ENCODE results near the gene ADSS1.
A peak's percentile ranks its signal among the peaks of the same experiment; 100 is the strongest.

ADSS1 gene

GRCh38 chr14:104707608-104708595 is 16.1 kb upstream of the ADSS1 start:
- Histone ChIP-seq H3K27me3 (ENCODE audit: control insufficient read depth, insufficient read depth, low read length) (no peaks in the 10 kb centered on the region), H3K4me1 (ENCODE audit: control insufficient read depth, insufficient read depth, low read length) (peaks cover 11% of the 10 kb centered on the region), H3K9me3 (ENCODE audit: control insufficient read depth, insufficient read depth, low read length) (no peaks in the 10 kb centered on the region), H3K4me3 (ENCODE audit: low read length) (no peak overlapping the region), H3K27ac (ENCODE audit: low read length) (no peak overlapping the region), H3K36me3 (ENCODE audit: control insufficient read depth, insufficient read depth, low read length) (peaks cover 46% of the 10 kb centered on the region)
- no CpG with 5 or more reads among the region's 34 CpGs for WGBS (ENCODE audit: insufficient coverage, insufficient read length)
- no peak for DNase-seq (ENCODE audit: low read depth, low spot score)

- Histone ChIP-seq H3K27ac (ENCODE audit: low read length) (no peak overlapping the region), H3K4me3 (ENCODE audit: low read length) (no peak overlapping the region), H3K36me3 (ENCODE audit: control insufficient read depth, insufficient read depth, low read length) (peaks cover 43% of the 10 kb centered on the region), H3K4me1 (ENCODE audit: control insufficient read depth, insufficient read depth, low read length) (peaks cover 11% of the 10 kb centered on the region), H3K9me3 (ENCODE audit: control insufficient read depth, insufficient read depth, low read length) (no peaks in the 10 kb centered on the region), H3K27me3 (ENCODE audit: control insufficient read depth, insufficient read depth, low read length) (no peaks in the 10 kb centered on the region)
- no CpG with 5 or more reads among the region's 20 CpGs for WGBS (ENCODE audit: insufficient coverage, insufficient read length)
- DNase-seq (ENCODE audit: low read depth, low spot score) = peak; percentile 70
Observed at GRCh38 chr14:104708606-104709268, 15.3 kb upstream of the ADSS1 start.

- H3K27me3 ChIP-seq (ENCODE audit: control insufficient read depth, insufficient read depth, low read length) = no peaks in the 10 kb centered on the region
- WGBS (ENCODE audit: insufficient coverage, insufficient read length) = no CpG with 5 or more reads among the region's 18 CpGs
- DNase-seq (ENCODE audit: low read depth, low spot score) = no peak
- no peaks in the 10 kb centered on the region for H3K9me3 ChIP-seq (ENCODE audit: control insufficient read depth, insufficient read depth, low read length)
- H3K4me1 ChIP-seq (ENCODE audit: control insufficient read depth, insufficient read depth, low read length) = peaks cover 11% of the 10 kb centered on the region
- no peak overlapping the region for H3K27ac ChIP-seq (ENCODE audit: low read length)
- H3K36me3 ChIP-seq (ENCODE audit: control insufficient read depth, insufficient read depth, low read length) = peaks cover 41% of the 10 kb centered on the region
- H3K4me3 ChIP-seq (ENCODE audit: low read length) = no peak overlapping the region
Observed at GRCh38 chr14:104709387-104710039, 14.5 kb upstream of the ADSS1 start.

- H3K9me3 ChIP-seq (ENCODE audit: control insufficient read depth, insufficient read depth, low read length) = no peaks in the 10 kb centered on the region
- H3K4me1 ChIP-seq (ENCODE audit: control insufficient read depth, insufficient read depth, low read length) = peaks cover 11% of the 10 kb centered on the region
- H3K27ac ChIP-seq (ENCODE audit: low read length) = no peak overlapping the region
- no peak overlapping the region for H3K4me3 ChIP-seq (ENCODE audit: low read length)
- H3K27me3 ChIP-seq (ENCODE audit: control insufficient read depth, insufficient read depth, low read length) = no peaks in the 10 kb centered on the region
- DNase-seq (ENCODE audit: low read depth, low spot score) = no peak
- H3K36me3 ChIP-seq (ENCODE audit: control insufficient read depth, insufficient read depth, low read length) = peaks cover 47% of the 10 kb centered on the region
- WGBS (ENCODE audit: insufficient coverage, insufficient read length) = no CpG with 5 or more reads among the region's 34 CpGs
Observed at GRCh38 chr14:104710071-104710735, 13.8 kb upstream of the ADSS1 start.

GRCh38 chr14:104712881-104713734 is 10.9 kb upstream of the ADSS1 start:
- Histone ChIP-seq H3K4me1 (ENCODE audit: control insufficient read depth, insufficient read depth, low read length) (0 out of 2 replicates have a peak, but pooled peaks cover under 1% of the 10 kb centered on the region), H3K4me3 (ENCODE audit: low read length) (no peak overlapping the region), H3K27me3 (ENCODE audit: control insufficient read depth, insufficient read depth, low read length) (no peaks in the 10 kb centered on the region), H3K9me3 (ENCODE audit: control insufficient read depth, insufficient read depth, low read length) (no peaks in the 10 kb centered on the region), H3K27ac (ENCODE audit: low read length) (no peak overlapping the region), H3K36me3 (ENCODE audit: control insufficient read depth, insufficient read depth, low read length) (peaks cover 46% of the 10 kb centered on the region)
- WGBS (ENCODE audit: insufficient coverage, insufficient read length) = no CpG with 5 or more reads among the region's 40 CpGs
- DNase-seq (ENCODE audit: low read depth, low spot score) = no peak

- no peaks in the 10 kb centered on the region for H3K9me3 ChIP-seq (ENCODE audit: control insufficient read depth, insufficient read depth, low read length)
- no peaks in the 10 kb centered on the region for H3K4me1 ChIP-seq (ENCODE audit: control insufficient read depth, insufficient read depth, low read length)
- DNase-seq (ENCODE audit: low read depth, low spot score) = no peak
- H3K27ac ChIP-seq (ENCODE audit: low read length) = no peak overlapping the region
- H3K27me3 ChIP-seq (ENCODE audit: control insufficient read depth, insufficient read depth, low read length) = no peaks in the 10 kb centered on the region
- no peak overlapping the region for H3K4me3 ChIP-seq (ENCODE audit: low read length)
- WGBS (ENCODE audit: insufficient coverage, insufficient read length) = no CpG with 5 or more reads among the region's 16 CpGs
- peaks cover 46% of the 10 kb centered on the region for H3K36me3 ChIP-seq (ENCODE audit: control insufficient read depth, insufficient read depth, low read length)
Observed at GRCh38 chr14:104714066-104714465, 10.0 kb upstream of the ADSS1 start.

- no CpG with 5 or more reads among the region's 31 CpGs for WGBS (ENCODE audit: insufficient coverage, insufficient read length)
- Histone ChIP-seq H3K27ac (ENCODE audit: low read length) (no peak overlapping the region), H3K9me3 (ENCODE audit: control insufficient read depth, insufficient read depth, low read length) (no peaks in the 10 kb centered on the region), H3K4me3 (ENCODE audit: low read length) (no peak overlapping the region), H3K4me1 (ENCODE audit: control insufficient read depth, insufficient read depth, low read length) (no peaks in the 10 kb centered on the region), H3K36me3 (ENCODE audit: control insufficient read depth, insufficient read depth, low read length) (peaks cover 46% of the 10 kb centered on the region), H3K27me3 (ENCODE audit: control insufficient read depth, insufficient read depth, low read length) (no peaks in the 10 kb centered on the region)
- DNase-seq (ENCODE audit: low read depth, low spot score) = no peak
Observed at GRCh38 chr14:104714681-104715080, 9.3 kb upstream of the ADSS1 start.

- H3K36me3 ChIP-seq (ENCODE audit: control insufficient read depth, insufficient read depth, low read length) = peaks cover 39% of the 10 kb centered on the region
- no CpG with 5 or more reads among the region's 18 CpGs for WGBS (ENCODE audit: insufficient coverage, insufficient read length)
- no peaks in the 10 kb centered on the region for H3K9me3 ChIP-seq (ENCODE audit: control insufficient read depth, insufficient read depth, low read length)
- no peaks in the 10 kb centered on the region for H3K27me3 ChIP-seq (ENCODE audit: control insufficient read depth, insufficient read depth, low read length)
- DNase-seq (ENCODE audit: low read depth, low spot score) = no peak
- no peaks in the 10 kb centered on the region for H3K4me1 ChIP-seq (ENCODE audit: control insufficient read depth, insufficient read depth, low read length)
- H3K4me3 ChIP-seq (ENCODE audit: low read length) = no peak overlapping the region
- H3K27ac ChIP-seq (ENCODE audit: low read length) = no peak overlapping the region
Observed at GRCh38 chr14:104715416-104715815, 8.6 kb upstream of the ADSS1 start.

GRCh38 chr14:104715871-104716270 is 8.2 kb upstream of the ADSS1 start:
- Histone ChIP-seq H3K9me3 (ENCODE audit: control insufficient read depth, insufficient read depth, low read length) (no peaks in the 10 kb centered on the region), H3K4me1 (ENCODE audit: control insufficient read depth, insufficient read depth, low read length) (no peaks in the 10 kb centered on the region), H3K27ac (ENCODE audit: low read length) (no peak overlapping the region), H3K27me3 (ENCODE audit: control insufficient read depth, insufficient read depth, low read length) (no peaks in the 10 kb centered on the region), H3K36me3 (ENCODE audit: control insufficient read depth, insufficient read depth, low read length) (peaks cover 36% of the 10 kb centered on the region), H3K4me3 (ENCODE audit: low read length) (no peak overlapping the region)
- WGBS (ENCODE audit: insufficient coverage, insufficient read length) = no CpG with 5 or more reads among the region's 12 CpGs
- no peak for DNase-seq (ENCODE audit: low read depth, low spot score)

Measured in iPS DF 6.9 (cell line).